HL-60 (cell line): ENCODE data around the gene TMTC4.

Experiments used
- DNase-seq, 2 experiments: peaks; one replicate each; pipeline ENCODE4 v3.0.0-alpha.2; 2010 to 2020; ENCODE audit warnings: low read depth in 1 of 2, low spot score in 1 of 2
- H3K27ac ChIP-seq: fragments of 250-450 bp; sonication (Bioruptor Pico); replicated peaks from 2 replicates; pipeline ENCODE4 v1.5.1; 2020; ENCODE audit warnings: mild to moderate bottlenecking, moderate library complexity
- H3K27me3 ChIP-seq: fragments of 250-450 bp; sonication (Bioruptor Pico); 2 replicates; pipeline ENCODE4 v1.5.1; 2021; ENCODE audit warnings: mild to moderate bottlenecking, moderate library complexity; ENCODE audit not compliant: insufficient read depth, poor library complexity, severe bottlenecking
- H3K4me3 ChIP-seq: replicated peaks from 2 replicates; pipeline ENCODE4 v1.5.1; 2011; ENCODE audit warnings: mild to moderate bottlenecking, control low read depth, low read length; ENCODE audit not compliant: insufficient read depth
- CTCF ChIP-seq: IDR thresholded peaks from one replicate; pipeline ENCODE4 v1.5.1; 2011; ENCODE audit warnings: low read length, control low read depth, inconsistent platforms; ENCODE audit not compliant: insufficient read depth
- GABPA ChIP-seq: IDR thresholded peaks from 2 replicates; pipeline ENCODE4 v1.6.1; 2012; ENCODE audit warnings: low read depth
- POLR2AphosphoS5 ChIP-seq: IDR thresholded peaks from 2 replicates; pipeline ENCODE4 v1.6.1; 2012; ENCODE audit warnings: low read depth
- SPI1 ChIP-seq: IDR thresholded peaks from 2 replicates; pipeline ENCODE4 v1.6.1; 2012; ENCODE audit warnings: low read depth, mild to moderate bottlenecking, borderline replicate concordance
- TF ChIP-seq, protein P1 (sequence below): IDR thresholded peaks from 2 replicates; pipeline ENCODE4 v1.6.1; 2012; ENCODE audit warnings: low read depth; ENCODE audit not compliant: insufficient replicate concordance

The TMTC4 gene

GRCh38 chr13:100645382-100645781, 29.2 kb downstream of the TMTC4 start:
- Histone ChIP-seq H3K27ac (no peak overlapping the region), H3K27me3 (no peaks in the 10 kb centered on the region), H3K4me3 (no peak overlapping the region)
- no peak for DNase-seq
- TF ChIP-seq, protein P1, sequence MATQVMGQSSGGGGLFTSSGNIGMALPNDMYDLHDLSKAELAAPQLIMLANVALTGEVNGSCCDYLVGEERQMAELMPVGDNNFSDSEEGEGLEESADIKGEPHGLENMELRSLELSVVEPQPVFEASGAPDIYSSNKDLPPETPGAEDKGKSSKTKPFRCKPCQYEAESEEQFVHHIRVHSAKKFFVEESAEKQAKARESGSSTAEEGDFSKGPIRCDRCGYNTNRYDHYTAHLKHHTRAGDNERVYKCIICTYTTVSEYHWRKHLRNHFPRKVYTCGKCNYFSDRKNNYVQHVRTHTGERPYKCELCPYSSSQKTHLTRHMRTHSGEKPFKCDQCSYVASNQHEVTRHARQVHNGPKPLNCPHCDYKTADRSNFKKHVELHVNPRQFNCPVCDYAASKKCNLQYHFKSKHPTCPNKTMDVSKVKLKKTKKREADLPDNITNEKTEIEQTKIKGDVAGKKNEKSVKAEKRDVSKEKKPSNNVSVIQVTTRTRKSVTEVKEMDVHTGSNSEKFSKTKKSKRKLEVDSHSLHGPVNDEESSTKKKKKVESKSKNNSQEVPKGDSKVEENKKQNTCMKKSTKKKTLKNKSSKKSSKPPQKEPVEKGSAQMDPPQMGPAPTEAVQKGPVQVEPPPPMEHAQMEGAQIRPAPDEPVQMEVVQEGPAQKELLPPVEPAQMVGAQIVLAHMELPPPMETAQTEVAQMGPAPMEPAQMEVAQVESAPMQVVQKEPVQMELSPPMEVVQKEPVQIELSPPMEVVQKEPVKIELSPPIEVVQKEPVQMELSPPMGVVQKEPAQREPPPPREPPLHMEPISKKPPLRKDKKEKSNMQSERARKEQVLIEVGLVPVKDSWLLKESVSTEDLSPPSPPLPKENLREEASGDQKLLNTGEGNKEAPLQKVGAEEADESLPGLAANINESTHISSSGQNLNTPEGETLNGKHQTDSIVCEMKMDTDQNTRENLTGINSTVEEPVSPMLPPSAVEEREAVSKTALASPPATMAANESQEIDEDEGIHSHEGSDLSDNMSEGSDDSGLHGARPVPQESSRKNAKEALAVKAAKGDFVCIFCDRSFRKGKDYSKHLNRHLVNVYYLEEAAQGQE, result no peak
- TF ChIP-seq GABPA (no peak), CTCF (no peak), SPI1 (no peak), POLR2AphosphoS5 (no peak)

DNA sequence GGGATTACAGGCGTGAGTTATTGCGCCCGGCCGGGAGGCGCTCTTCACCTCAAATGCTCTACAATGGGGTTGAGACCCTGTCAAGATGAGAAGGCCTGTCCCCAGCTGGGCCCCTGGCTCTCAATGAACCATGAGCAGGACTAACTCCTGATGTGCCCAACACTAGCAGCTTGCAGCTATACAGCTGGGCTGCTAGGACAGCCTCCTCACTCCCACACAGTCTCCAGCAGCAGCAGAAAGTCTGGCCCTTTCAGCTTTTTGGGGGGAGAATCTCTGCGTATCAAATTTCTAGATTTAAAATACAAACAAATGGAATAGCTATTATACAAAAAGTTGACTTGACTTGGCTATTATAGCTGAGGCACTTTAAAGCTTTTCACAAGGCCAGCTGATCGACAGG, 30.2 kb downstream of the TMTC4 start:
- TF ChIP-seq SPI1 (no peak), POLR2AphosphoS5 (no peak), GABPA (no peak), CTCF (no peak)
- TF ChIP-seq, protein P1, result no peak
- Histone ChIP-seq H3K27me3 (no peaks in the 10 kb centered on the region), H3K4me3 (no peak overlapping the region), H3K27ac (no peak overlapping the region)
- DNase-seq, result no peak

GRCh38 chr13:100637796-100638195, 36.8 kb downstream of the TMTC4 start:
- DNase-seq, result no peak
- TF ChIP-seq GABPA, result no peak
- no peak for TF ChIP-seq CTCF
- no peak for TF ChIP-seq SPI1
- TF ChIP-seq, protein P1, result no peak
- TF ChIP-seq POLR2AphosphoS5, result no peak
- no peak overlapping the region for H3K27ac ChIP-seq

More at GRCh38 chr13:100637796-100638195, 36.8 kb downstream of the TMTC4 start:
- Histone ChIP-seq H3K4me3 (no peak overlapping the region), H3K27me3 (no peaks in the 10 kb centered on the region)
